Adipose tissue (tissue), 3 donors: ENCODE data around the gene STX2. TPM values are rescaled to one million over a fixed set of nuclear protein-coding genes. Genes with fewer than 3 reads are reported as not detected.
A peak's percentile ranks its signal among the peaks of the same experiment; 100 is the strongest.
"Not testable (repeated sequence)": the region's sequence is repeated elsewhere in the genome, so short reads cannot be mapped to it uniquely, and the experiment has no call there.

Experiments
- H3K27ac ChIP-seq: one replicate; pipeline ENCODE4 v1.5.1; 2013; ENCODE audit warnings: low read depth, low read length
- WGBS, 3 donors: extraction: QIAGEN DNeasy Blood & Tissue Kit; methylation state at CpG; one replicate each; pipeline ENCODE4 v1.1.7; 2013; 5-methylcytosine and 5-hydroxymethylcytosine counted together
- polyA plus RNA-seq, 3 donors: library from polyadenylated mRNA; stranded (reverse); fragments of 200-250 nt; gene quantifications; one replicate each; pipeline ENCODE4 v1.2.3, GENCODE V29; 2013
- donor health status: healthy with polysubstance abuse.
- donor health status: Bipolar disorder and iron deficiency.
- donor health status: healthy.

STX2 gene
- 10 to 100 TPM in 2 of 3 donors, 1 to 10 TPM in 1; 5.4 to 14.8 (median 10.9) TPM for polyA plus RNA-seq

GRCh38 chr12:130838951-130839769, at the start of gene STX2:
TSS of gene STX2 (minus strand) at chr12:130839250. CDS start at chr12:130839099, 151 bp downstream.
- no peak within 1 kb of the TSS for H3K27ac ChIP-seq
- 1% methylated on average over 65 to 79 of the region's 79 CpGs for WGBS, 3 donors

- H3K27ac ChIP-seq = not testable (repeated sequence)
- 69 to 88% (median 85%) methylated on average over 8 to 10 of the region's 17 CpGs for WGBS, 3 donors
Observed at GRCh38 chr12:130887190-130887589, 48.1 kb upstream of the STX2 start.

- 87 to 95% (median 90%) methylated on average over 1 of the region's 1 CpG for WGBS, 3 donors
- H3K27ac ChIP-seq = no peak overlapping the region
Observed at GRCh38 chr12:130881548-130881947, 42.5 kb upstream of the STX2 start.

DNA sequence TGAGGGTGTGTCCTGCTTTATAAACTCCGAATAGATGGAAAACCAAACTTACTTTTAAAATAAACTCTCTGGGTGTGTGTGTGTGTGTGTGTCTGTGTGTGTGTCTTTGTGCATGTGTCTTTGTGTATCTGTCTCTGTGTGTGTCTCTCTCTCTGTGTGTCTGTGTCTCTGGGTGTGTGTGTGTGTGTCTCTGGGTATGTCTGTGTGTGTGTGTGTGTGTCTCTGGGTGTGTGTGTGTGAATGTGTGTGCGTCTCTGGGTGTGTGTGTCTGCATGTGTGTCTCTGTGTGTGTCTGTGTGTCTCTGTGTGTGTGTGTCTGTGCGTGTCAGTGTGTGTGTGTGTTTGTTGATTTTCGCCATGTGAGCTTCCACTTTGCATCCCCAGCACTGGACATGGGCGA, 42.0 kb upstream of the STX2 start:
- H3K27ac ChIP-seq = no peak overlapping the region
- WGBS, 3 donors = 82 to 92% (median 85%) methylated on average over 5 of the region's 5 CpGs

DNA sequence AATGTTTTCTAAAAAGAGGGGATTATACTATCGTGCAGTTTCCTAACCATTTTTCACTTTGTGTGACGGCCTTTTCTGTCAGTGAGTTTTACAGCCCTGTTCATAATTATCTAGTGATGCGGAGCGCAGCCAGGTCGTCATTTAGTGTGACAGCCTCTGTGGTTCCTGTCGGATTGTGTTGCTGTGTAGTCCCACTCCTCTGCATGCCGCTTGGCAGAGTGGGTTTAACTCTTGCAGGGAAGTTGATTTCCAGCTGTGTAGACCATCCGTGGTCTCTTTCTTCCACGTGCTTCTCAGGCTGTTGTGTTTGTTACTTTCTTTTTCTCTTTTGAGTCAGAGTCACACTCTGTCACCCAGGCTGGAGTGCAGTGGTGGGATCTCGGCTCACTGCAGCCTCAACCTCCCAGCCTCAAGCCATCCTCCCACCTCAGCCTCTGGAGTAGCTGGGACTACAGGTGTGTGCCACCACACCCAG, 41.4 kb upstream of the STX2 start:
- 25 to 38% (median 35%) methylated on average over 10 of the region's 10 CpGs for WGBS, 3 donors
- H3K27ac ChIP-seq = no peak overlapping the region

DNA sequence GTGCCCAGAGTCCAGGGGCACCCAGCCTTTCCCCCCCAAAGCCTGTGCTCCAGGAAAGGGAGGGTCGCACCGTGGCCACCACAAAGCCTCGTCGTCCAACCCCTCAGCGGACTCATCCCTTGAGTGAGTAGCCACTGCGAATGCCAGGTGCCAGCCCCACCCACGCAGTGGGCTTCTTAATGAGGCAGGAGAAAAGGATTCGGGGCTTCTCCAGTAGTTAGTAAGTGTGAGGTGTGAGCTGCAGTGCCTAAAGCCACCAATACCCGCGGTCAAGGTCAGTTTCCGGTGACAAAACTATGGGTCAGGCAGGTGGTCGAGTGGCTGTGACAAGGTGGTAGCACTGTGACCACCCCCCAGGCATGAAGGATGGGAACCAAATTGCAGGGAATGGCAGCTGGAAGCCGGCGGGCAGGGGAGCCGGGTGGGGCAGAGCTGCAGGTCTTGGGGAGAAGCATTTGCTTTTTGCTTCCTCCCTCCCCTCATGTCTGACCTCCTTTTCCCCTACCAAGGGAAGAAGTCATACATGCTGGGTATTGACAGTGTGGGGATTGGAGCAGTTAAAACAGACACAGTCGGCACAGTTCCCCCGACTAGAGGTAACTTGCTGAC, 40.8 kb upstream of the STX2 start:
- WGBS, 3 donors = 57 to 69% (median 65%) methylated on average over 17 of the region's 17 CpGs
- H3K27ac ChIP-seq = no peak overlapping the region

- H3K27ac ChIP-seq = no peak overlapping the region
- 87 to 93% (median 87%) methylated on average over 13 of the region's 13 CpGs for WGBS, 3 donors
Observed at GRCh38 chr12:130879212-130879686, 40.2 kb upstream of the STX2 start.

DNA sequence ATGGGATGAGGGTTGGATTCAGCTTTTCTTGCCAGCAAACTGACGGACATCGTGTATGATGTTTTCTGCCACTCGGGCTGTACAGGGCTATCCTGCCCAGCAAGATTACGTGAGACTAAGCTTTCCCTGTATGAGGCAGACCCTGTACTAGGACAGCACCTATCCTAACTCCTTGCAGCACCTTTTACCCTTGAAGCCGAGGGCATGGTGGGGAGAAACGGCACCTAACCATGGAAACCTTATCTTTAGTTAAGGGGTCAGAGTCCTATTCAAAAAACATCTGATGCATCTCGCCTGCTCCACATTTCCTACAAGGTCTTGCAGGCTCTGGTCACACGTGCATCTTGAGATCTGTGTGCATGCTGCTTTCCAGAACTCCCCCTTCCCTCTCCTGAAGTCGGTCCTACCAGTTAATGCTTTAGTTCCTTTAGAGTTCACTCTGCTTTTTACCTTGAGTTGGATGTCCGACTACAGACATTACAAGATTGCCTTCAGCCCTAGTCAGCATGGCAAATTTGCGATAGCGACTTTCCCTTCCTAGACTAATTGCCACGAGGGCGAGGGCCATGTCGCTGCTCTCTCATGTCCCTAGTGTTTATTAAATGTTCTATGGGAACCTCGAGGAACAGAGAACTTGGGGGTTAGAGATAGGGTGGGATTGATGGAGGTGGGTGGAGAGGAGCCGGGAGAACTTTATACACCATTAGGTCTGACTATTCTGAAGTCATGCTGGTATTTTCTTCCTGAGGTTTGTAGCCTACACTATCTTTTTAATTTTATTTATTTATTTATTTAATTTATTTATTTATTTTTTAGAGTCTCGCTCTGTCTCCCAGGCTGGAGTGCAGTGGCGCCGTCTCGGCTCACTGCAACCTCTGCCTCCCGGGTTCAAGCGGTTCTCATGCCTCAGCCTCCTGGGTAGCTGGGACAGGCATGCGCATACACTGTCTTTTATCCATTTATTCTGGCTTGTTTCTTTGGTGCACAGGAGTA, 39.4 kb upstream of the STX2 start:
- H3K27ac ChIP-seq = no peak overlapping the region
- WGBS, 3 donors = 54 to 78% (median 75%) methylated on average over 24 of the region's 24 CpGs

- no peak overlapping the region for H3K27ac ChIP-seq
- WGBS, 3 donors = 75 to 96% (median 82%) methylated on average over 3 of the region's 3 CpGs
Observed at GRCh38 chr12:130877333-130877732, 38.3 kb upstream of the STX2 start.

DNA sequence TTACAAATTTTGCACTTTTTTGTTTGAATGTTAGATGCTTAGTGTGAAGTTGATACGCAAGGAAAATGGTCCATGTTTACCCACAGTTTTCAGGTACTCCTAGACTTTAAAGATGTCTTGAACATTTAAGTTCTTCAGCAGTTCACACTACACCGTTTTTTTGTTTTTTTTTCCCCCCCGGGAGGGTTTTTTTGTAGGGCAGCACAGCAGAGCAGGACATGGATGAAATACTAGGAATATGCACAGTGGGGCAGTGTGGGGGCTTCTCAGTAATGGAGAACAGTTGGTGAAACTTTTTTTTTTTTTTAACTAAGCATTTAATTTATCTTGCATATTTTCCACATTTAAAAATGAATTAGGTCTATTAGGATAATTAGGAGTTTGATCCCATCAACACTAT, 37.7 kb upstream of the STX2 start:
- no peak overlapping the region for H3K27ac ChIP-seq
- WGBS, 3 donors = 74% methylated on average over 3 of the region's 3 CpGs

DNA sequence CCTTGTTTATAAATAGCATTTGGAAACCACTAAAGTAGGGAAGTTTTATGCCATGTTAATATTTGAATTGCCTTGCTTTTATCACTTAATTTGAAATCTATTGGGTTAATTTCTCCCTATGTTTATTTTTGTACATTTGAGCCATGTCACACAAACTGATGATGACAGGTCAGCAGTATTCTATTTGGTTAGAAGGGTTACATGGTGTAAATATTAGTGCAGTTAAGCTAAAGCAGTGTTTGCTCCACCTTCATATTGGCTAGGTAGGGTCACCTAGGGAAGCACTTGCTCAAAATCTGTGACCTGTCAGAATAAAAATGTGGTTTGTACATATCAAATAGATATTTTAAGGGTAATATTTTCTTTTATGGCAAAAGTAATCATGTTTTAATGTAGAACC, 37.2 kb upstream of the STX2 start:
- H3K27ac ChIP-seq = no peak overlapping the region

DNA sequence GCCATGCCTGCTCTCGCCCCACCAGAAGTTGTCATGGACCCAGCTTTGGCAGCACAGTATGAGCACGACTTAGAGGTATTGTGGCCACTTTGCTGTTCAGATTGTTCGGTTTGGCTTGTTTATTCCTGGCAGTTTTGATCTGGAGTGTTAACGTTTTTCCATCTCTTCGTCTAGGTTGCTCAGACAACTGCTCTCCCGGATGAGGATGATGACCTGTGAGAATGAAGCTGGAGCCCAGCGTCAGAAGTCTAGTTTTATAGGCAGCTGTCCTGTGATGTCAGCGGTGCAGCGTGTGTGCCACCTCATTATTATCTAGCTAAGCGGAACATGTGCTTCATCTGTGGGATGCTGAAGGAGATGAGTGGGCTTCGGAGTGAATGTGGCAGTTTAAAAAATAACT, 36.7 kb upstream of the STX2 start:
- 80 to 90% (median 82%) methylated on average over 11 of the region's 11 CpGs for WGBS, 3 donors
- not testable (repeated sequence) for H3K27ac ChIP-seq

DNA sequence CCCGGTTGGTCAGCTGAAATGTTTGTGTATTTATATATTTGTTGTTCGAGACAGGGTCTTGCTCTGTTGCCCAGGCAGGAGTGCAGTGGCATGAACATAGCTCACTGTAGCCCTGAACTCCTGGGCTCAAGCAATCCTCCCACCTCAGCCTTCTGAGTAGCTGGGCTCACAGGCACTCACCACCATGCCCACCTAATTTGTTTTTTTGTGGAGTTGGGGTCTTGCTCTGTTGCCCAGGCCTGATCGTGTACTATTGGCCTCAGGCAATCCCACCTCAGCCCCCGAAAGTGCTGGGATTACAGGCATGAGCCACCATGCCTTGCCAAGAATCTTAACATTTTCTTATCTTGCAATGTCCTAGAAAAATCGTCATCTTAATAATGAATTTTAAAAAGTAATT, 36.1 kb upstream of the STX2 start:
- no peak overlapping the region for H3K27ac ChIP-seq
- WGBS, 3 donors = 91 to 93% (median 92%) methylated on average over 5 of the region's 5 CpGs

DNA sequence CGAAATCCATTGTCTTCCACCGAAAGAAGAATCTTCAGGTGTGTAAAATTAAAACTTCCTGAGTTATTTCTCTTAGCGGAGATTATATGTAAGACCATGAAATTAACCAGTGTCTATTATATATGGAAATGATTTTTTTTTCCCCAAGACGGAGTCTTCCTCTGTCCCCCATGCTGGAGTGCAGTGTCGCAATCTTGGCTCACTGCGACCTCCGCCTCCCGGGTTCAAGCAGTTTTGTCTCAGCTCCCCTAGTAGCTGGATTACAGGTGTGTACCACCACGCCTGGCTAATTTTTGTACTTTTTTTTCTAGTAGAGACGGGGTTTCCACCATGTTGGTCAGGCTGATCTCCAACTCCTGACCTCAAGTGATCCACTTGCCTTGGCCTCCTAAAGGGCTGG, 35.6 kb upstream of the STX2 start:
- H3K27ac ChIP-seq = no peak overlapping the region
- 87 to 97% (median 90%) methylated on average over 10 of the region's 10 CpGs for WGBS, 3 donors

DNA sequence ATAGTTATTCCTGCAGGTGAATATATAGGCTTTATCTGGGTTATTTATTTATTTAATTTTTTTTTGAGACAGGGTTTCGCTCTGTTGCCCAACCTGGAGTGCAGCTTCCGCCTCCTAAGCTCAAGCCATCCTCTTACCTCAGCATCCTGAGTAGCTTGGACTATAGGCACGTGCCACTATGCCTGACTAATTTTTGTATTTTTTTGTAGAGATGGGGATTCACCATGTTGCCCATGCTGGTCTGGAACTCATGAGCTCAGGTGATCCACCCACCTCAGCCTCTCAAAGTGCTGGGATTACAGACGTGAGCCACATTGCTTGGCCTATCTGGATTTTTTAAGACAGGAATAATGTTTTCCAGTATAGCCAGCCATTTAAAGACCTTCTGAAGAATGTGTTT, 34.8 kb upstream of the STX2 start:
- 69 to 91% (median 78%) methylated on average over 4 of the region's 4 CpGs for WGBS, 3 donors
- H3K27ac ChIP-seq = no peak overlapping the region

- 36 to 46% (median 45%) methylated on average over 4 of the region's 4 CpGs for WGBS, 3 donors
- no peak overlapping the region for H3K27ac ChIP-seq
Observed at GRCh38 chr12:130873106-130873795, 34.2 kb upstream of the STX2 start.

- 1 to 2% (median 2%) methylated on average over 42 to 79 of the region's 79 CpGs for WGBS, 3 donors
- peak overlapping the region; percentile 80 for H3K27ac ChIP-seq
Observed at GRCh38 chr12:130872179-130873096, 33.4 kb upstream of the STX2 start.
